Endothelial cell of umbilical vein (primary cell): ENCODE measurements around the gene RABGGTB.

Experiments
- CTCF ChIP-seq, 2 donors: IDR thresholded peaks; 1 replicate in 1 of 2; 2 replicates in 1 of 2; pipeline ENCODE4 v1.5.1; 2011; ENCODE audit warnings: low read length in 2 of 2, mild to moderate bottlenecking in 2 of 2, moderate library complexity in 2 of 2, control low read depth in 1 of 2, inconsistent platforms in 1 of 2, low read depth in 1 of 2; ENCODE audit not compliant: insufficient read depth in 1 of 2; ENCODE audit errors: extremely low read depth in 1 of 2
- EZH2 ChIP-seq: IDR thresholded peaks from 2 replicates; pipeline ENCODE4 v1.6.1; 2012; ENCODE audit warnings: borderline replicate concordance, low read depth, mild to moderate bottlenecking, moderate library complexity, low read length, inconsistent platforms; ENCODE audit not compliant: severe bottlenecking
- FOS ChIP-seq: IDR thresholded peaks from 2 replicates; pipeline ENCODE4 v1.6.1; 2011; ENCODE audit warnings: mild to moderate bottlenecking, low read length, moderate library complexity, borderline replicate concordance; ENCODE audit not compliant: insufficient read depth
- GATA2 ChIP-seq: IDR thresholded peaks from 2 replicates; pipeline ENCODE4 v1.7.0; 2011; ENCODE audit warnings: low read depth, mild to moderate bottlenecking, moderate library complexity, mixed read lengths, low read length; ENCODE audit not compliant: insufficient read length, insufficient read depth
- JUN ChIP-seq: IDR thresholded peaks from 2 replicates; pipeline ENCODE4 v1.6.1; 2011; ENCODE audit warnings: borderline replicate concordance, low read depth; ENCODE audit not compliant: insufficient read length, insufficient read depth
- MAX ChIP-seq: IDR thresholded peaks from 2 replicates; pipeline ENCODE4 v1.6.1; 2011; ENCODE audit not compliant: insufficient read depth, insufficient read length
- MYC ChIP-seq: IDR thresholded peaks from one replicate; pipeline ENCODE4 v1.6.1; 2011; ENCODE audit warnings: mild to moderate bottlenecking, low read depth, low read length
- POLR2A ChIP-seq: IDR thresholded peaks from 2 replicates; pipeline ENCODE4 v1.6.1; 2012; ENCODE audit warnings: low read depth, mild to moderate bottlenecking, control low read depth, low read length
- POLR2AphosphoS5 ChIP-seq: IDR thresholded peaks from 2 replicates; pipeline ENCODE4 v1.6.1; 2012; ENCODE audit warnings: low read depth, mild to moderate bottlenecking, control low read depth, low read length, moderate library complexity; ENCODE audit not compliant: insufficient read depth

GRCh38 chr1:75770761-75771160 is 15.3 kb upstream of the RABGGTB start:
- TF ChIP-seq CTCF (IDR thresholded peaks at IDR 0.05; ENCODE audit: extremely low read depth in 1 of 2, insufficient read depth in 1 of 2, low read depth in 1 of 2, low read length in 2 of 2) (no peak), POLR2AphosphoS5 (no peak), EZH2 (no peak), MYC (no peak), POLR2A (no peak), JUN (no peak), FOS (no peak), MAX (no peak), GATA2 (no peak)
